H9 (cell line): ENCODE results near the gene CR1. TPM values are rescaled to one million over a fixed set of nuclear protein-coding genes. Genes with fewer than 3 reads are reported as not detected.

ENCODE experiments used
- DNase-seq: peaks from one replicate; pipeline ENCODE4 v3.0.0-alpha.2; 2017
- H2AFZ ChIP-seq: one replicate; pipeline ENCODE4 v1.6.1; 2013; ENCODE audit warnings: mild to moderate bottlenecking, low read length, control low read depth, moderate library complexity
- H2AK5ac ChIP-seq: 2 replicates; pipeline ENCODE4 v1.6.1; 2013; ENCODE audit warnings: low read length, control low read depth, mixed read lengths; ENCODE audit not compliant: insufficient read length
- H2BK120ac ChIP-seq: one replicate; pipeline ENCODE4 v1.6.1; 2013; ENCODE audit warnings: low read depth, mild to moderate bottlenecking, low read length, control low read depth, inconsistent platforms; ENCODE audit not compliant: poor library complexity, severe bottlenecking
- H2BK12ac ChIP-seq: 2 replicates; pipeline ENCODE4 v1.6.1; 2013; ENCODE audit warnings: low read length, control low read depth, mixed read lengths, low read depth; ENCODE audit not compliant: insufficient read length
- H2BK15ac ChIP-seq: 2 replicates; pipeline ENCODE4 v1.6.1; 2013; ENCODE audit warnings: low read depth, low read length, control low read depth
- H2BK20ac ChIP-seq: one replicate; pipeline ENCODE4 v1.6.1; 2013; ENCODE audit warnings: low read depth, mild to moderate bottlenecking, low read length, control low read depth, inconsistent platforms; ENCODE audit not compliant: poor library complexity, severe bottlenecking
- H2BK5ac ChIP-seq: 2 replicates; pipeline ENCODE4 v1.6.1; 2013; ENCODE audit warnings: low read length, control low read depth, mixed read lengths; ENCODE audit not compliant: insufficient read length
- H3K14ac ChIP-seq: 2 replicates; pipeline ENCODE4 v1.6.1; 2013; ENCODE audit warnings: low read length, control low read depth; ENCODE audit not compliant: insufficient read depth
- H3K18ac ChIP-seq: 2 replicates; pipeline ENCODE4 v1.6.1; 2013; ENCODE audit warnings: low read depth, mild to moderate bottlenecking, mixed read lengths, low read length, control low read depth; ENCODE audit not compliant: insufficient read length
- H3K23ac ChIP-seq: 2 replicates; pipeline ENCODE4 v1.6.1; 2013; ENCODE audit warnings: low read length, control low read depth, mixed read lengths, low read depth; ENCODE audit not compliant: insufficient read length
- H3K23me2 ChIP-seq: 2 replicates; pipeline ENCODE4 v1.6.1; 2013; ENCODE audit warnings: low read depth, mild to moderate bottlenecking, mixed read lengths, low read length, control low read depth; ENCODE audit not compliant: insufficient read length, poor library complexity, severe bottlenecking
- H3K27ac ChIP-seq: 2 replicates; pipeline ENCODE4 v1.5.1; 2013; ENCODE audit warnings: low read length, control low read depth, mixed read lengths, low read depth; ENCODE audit not compliant: insufficient read length
- H3K27me3 ChIP-seq: 2 replicates; pipeline ENCODE4 v1.6.1; 2013; ENCODE audit warnings: low read length, control low read depth, inconsistent platforms; ENCODE audit not compliant: insufficient read depth
- H3K4ac ChIP-seq: 2 replicates; pipeline ENCODE4 v1.6.1; 2013; ENCODE audit warnings: low read depth, mild to moderate bottlenecking, control low read depth, inconsistent platforms, low read length, moderate library complexity
- H3K4me1 ChIP-seq: 2 replicates; pipeline ENCODE4 v1.6.1; 2013; ENCODE audit warnings: low read length, control low read depth, inconsistent platforms; ENCODE audit not compliant: insufficient read depth
- H3K4me2 ChIP-seq: 2 replicates; pipeline ENCODE4 v1.6.1; 2013; ENCODE audit warnings: low read length, control low read depth, mixed read lengths; ENCODE audit not compliant: insufficient read length, insufficient read depth
- H3K56ac ChIP-seq: 2 replicates; pipeline ENCODE4 v1.6.1; 2013; ENCODE audit warnings: low read depth, mild to moderate bottlenecking, mixed read lengths, low read length, control low read depth; ENCODE audit not compliant: insufficient read length
- H3K79me1 ChIP-seq: 2 replicates; pipeline ENCODE4 v1.6.1; 2013; ENCODE audit warnings: low read depth, mild to moderate bottlenecking, moderate library complexity, low read length, control low read depth, inconsistent platforms; ENCODE audit not compliant: insufficient read depth, poor library complexity, severe bottlenecking
- H3K79me2 ChIP-seq: 2 replicates; pipeline ENCODE4 v1.6.1; 2013; ENCODE audit warnings: low read length, control low read depth, inconsistent platforms; ENCODE audit not compliant: insufficient read depth
- H3K9ac ChIP-seq: 2 replicates; pipeline ENCODE4 v1.6.1; 2013; ENCODE audit warnings: low read length, control low read depth, mixed read lengths; ENCODE audit not compliant: insufficient read length; ENCODE audit errors: extremely low read depth
- H3K9me3 ChIP-seq: one replicate; pipeline ENCODE4 v1.6.1; 2013; ENCODE audit warnings: low read depth, low read length, inconsistent platforms; ENCODE audit not compliant: control insufficient read depth
- H3T11ph ChIP-seq: one replicate; pipeline ENCODE4 v1.6.1; 2013; ENCODE audit warnings: mild to moderate bottlenecking, low read length, control low read depth, inconsistent platforms
- H4K20me1 ChIP-seq: one replicate; pipeline ENCODE4 v1.6.1; 2013; ENCODE audit not compliant: control insufficient read depth, insufficient read length, insufficient read depth
- H4K5ac ChIP-seq: 2 replicates; pipeline ENCODE4 v1.6.1; 2013; ENCODE audit warnings: low read depth, mild to moderate bottlenecking, mixed read lengths, low read length, control low read depth; ENCODE audit not compliant: insufficient read length
- H4K8ac ChIP-seq: replicated peaks from 2 replicates; pipeline ENCODE4 v1.6.1; 2013; ENCODE audit warnings: low read length, control low read depth, mixed read lengths, low read depth; ENCODE audit not compliant: insufficient read length
- H4K91ac ChIP-seq: 2 replicates; pipeline ENCODE4 v1.6.1; 2013; ENCODE audit warnings: low read depth, mild to moderate bottlenecking, moderate library complexity, mixed read lengths, low read length, control low read depth; ENCODE audit not compliant: insufficient read length
- H3K27ac Mint-ChIP-seq, 3 experiments: 2 replicates in 2 of 3; 3 replicates in 1 of 3; pipeline ENCODE4 v1.8.0; 2020 to 2021; ENCODE audit warnings: mixed read lengths in 3 of 3, mild to moderate bottlenecking in 1 of 3, moderate library complexity in 1 of 3
- H3K27me3 Mint-ChIP-seq: 2 replicates; pipeline ENCODE4 v1.8.0; 2021; ENCODE audit warnings: low read depth, mild to moderate bottlenecking, moderate library complexity, mixed read lengths
- H3K36me3 Mint-ChIP-seq, 3 experiments: 2 replicates in 2 of 3; 3 replicates in 1 of 3; pipeline ENCODE4 v1.8.0; 2020 to 2021; ENCODE audit warnings: low read depth in 3 of 3, mixed read lengths in 3 of 3; ENCODE audit not compliant: insufficient read depth in 1 of 3
- H3K4me1 Mint-ChIP-seq, 2 experiments: 2 replicates each; pipeline ENCODE4 v1.8.0; 2020; ENCODE audit warnings: mixed read lengths in 2 of 2
- H3K4me3 Mint-ChIP-seq, 2 experiments: 2 replicates in 1 of 2; 3 replicates in 1 of 2; pipeline ENCODE4 v1.8.0; 2020 to 2021; ENCODE audit warnings: mild to moderate bottlenecking in 2 of 2, mixed read lengths in 2 of 2, moderate library complexity in 1 of 2
- H3K9me3 Mint-ChIP-seq, 2 experiments: 2 replicates in 1 of 2; 3 replicates in 1 of 2; pipeline ENCODE4 v1.8.0; 2020; ENCODE audit warnings: mild to moderate bottlenecking in 2 of 2, mixed read lengths in 2 of 2, moderate library complexity in 1 of 2
- total RNA-seq: library from RNA; stranded (reverse); gene quantifications from 2 replicates; pipeline ENCODE4 v1.2.1, GENCODE V29; 2021
- TF ChIP-seq, protein P1 (sequence below): fragments of 200-600 bp; sonication (generic); conservative IDR thresholded peaks from 3 replicates; pipeline ENCODE4 v1.8.0; 2021; ENCODE audit warnings: antibody characterized with exemption, mild to moderate bottlenecking

CR1 gene
- total RNA-seq, 1 experiment from 2014 or later: 0.04 TPM

- Histone ChIP-seq H2BK20ac (no peak overlapping the region), H3K4me1 (no peaks in the 10 kb centered on the region), H3K27me3 (no peaks in the 10 kb centered on the region), H2BK5ac (no peak overlapping the region), H3T11ph (no peak overlapping the region), H3K9ac (no peak overlapping the region), H3K23ac (no peak overlapping the region), H3K79me1 (no peaks in the 10 kb centered on the region), H3K4me2 (no peak overlapping the region), H2BK12ac (no peak overlapping the region), H2BK120ac (no peak overlapping the region), H4K5ac (no peak overlapping the region), H3K18ac (no peak overlapping the region), H3K27ac (no peak overlapping the region), H3K4ac (no peak overlapping the region), H2AK5ac (no peak overlapping the region), H3K14ac (no peak overlapping the region), H4K91ac (no peak overlapping the region), H3K23me2 (no peaks in the 10 kb centered on the region), H2BK15ac (no peak overlapping the region), H4K8ac (no peak overlapping the region), H3K9me3 (no peaks in the 10 kb centered on the region), H2AFZ (no peak overlapping the region), H3K79me2 (no peaks in the 10 kb centered on the region), H4K20me1 (no peaks in the 10 kb centered on the region), H3K56ac (no peak overlapping the region)
- TF ChIP-seq, protein P1, sequence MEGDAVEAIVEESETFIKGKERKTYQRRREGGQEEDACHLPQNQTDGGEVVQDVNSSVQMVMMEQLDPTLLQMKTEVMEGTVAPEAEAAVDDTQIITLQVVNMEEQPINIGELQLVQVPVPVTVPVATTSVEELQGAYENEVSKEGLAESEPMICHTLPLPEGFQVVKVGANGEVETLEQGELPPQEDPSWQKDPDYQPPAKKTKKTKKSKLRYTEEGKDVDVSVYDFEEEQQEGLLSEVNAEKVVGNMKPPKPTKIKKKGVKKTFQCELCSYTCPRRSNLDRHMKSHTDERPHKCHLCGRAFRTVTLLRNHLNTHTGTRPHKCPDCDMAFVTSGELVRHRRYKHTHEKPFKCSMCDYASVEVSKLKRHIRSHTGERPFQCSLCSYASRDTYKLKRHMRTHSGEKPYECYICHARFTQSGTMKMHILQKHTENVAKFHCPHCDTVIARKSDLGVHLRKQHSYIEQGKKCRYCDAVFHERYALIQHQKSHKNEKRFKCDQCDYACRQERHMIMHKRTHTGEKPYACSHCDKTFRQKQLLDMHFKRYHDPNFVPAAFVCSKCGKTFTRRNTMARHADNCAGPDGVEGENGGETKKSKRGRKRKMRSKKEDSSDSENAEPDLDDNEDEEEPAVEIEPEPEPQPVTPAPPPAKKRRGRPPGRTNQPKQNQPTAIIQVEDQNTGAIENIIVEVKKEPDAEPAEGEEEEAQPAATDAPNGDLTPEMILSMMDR: no peak
- H3K4me1 Mint-ChIP-seq: no peaks in the 10 kb centered on the region
- peaks cover 13% of the 10 kb centered on the region for H3K27me3 Mint-ChIP-seq
- H3K4me3 Mint-ChIP-seq: no peak overlapping the region
- no peak overlapping the region for H3K27ac Mint-ChIP-seq
- no peaks in the 10 kb centered on the region for H3K36me3 Mint-ChIP-seq
- H3K9me3 Mint-ChIP-seq: no peaks in the 10 kb centered on the region
- DNase-seq: no peak
These were observed 32.9 kb upstream of the CR1 start for GRCh38 chr1:207463021-207463420.
